Ramos (cell line): ENCODE measurements around the gene CFAP299.
"Not testable (repeated sequence)": the region's sequence is repeated elsewhere in the genome, so short reads cannot be mapped to it uniquely, and the experiment has no call there.

Experiments
- in situ Hi-C: fragments of 300-500 bp; cut with MboI; formaldehyde crosslinking; loops from one replicate; pipeline ENCODE4 v1.14.3; 2022; ENCODE audit warnings: low sequenced_read_pairs; ENCODE audit not compliant: unreplicated experiment

Gene CFAP299

GRCh38 chr4:80790152-80790551 is 454.6 kb downstream of the CFAP299 start:
- in situ Hi-C loops, result no loop called here

- in situ Hi-C loops, result not testable (repeated sequence)
Observed at GRCh38 chr4:80793660-80794059, 458.1 kb downstream of the CFAP299 start.

DNA sequence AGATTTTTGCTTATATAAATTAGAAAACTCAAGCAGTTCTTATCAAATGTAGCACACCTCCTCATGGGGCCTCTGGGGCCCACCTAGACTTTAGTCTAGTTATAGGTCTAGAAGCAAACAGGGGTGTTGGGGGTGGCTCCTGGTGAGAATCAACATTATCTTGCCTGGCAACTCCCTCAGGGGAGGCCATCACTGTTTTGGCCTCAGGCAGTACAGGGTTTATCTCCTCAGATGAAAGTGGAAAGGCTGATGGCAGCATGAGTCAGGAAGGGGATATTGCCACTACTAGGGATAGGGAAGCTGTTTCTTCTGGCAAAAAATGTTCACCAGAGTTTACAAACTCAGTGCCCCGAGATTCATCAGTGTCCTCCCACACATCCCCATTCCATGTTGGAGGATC is 462.6 kb downstream of the CFAP299 start:
- in situ Hi-C loops, result no loop called here

DNA sequence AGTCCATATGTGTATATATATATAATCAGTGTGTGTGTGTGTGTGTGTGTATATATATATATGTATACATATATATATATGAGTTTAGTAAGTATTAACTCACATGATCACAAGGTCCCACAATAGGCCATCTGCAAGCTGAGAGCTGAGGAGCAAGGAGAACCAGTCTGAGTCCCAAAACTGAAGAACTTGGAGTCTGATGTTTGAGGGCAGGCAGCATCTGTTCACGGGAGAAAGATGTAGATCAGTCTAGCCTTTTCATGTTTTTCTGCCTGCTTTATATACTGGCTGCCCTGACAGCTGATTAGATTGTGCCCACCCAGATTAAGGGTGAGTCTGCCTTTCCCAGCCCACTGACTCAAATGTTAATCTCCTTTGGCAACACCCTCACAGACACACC is 465.2 kb downstream of the CFAP299 start:
- in situ Hi-C loops, result not testable (repeated sequence)

- in situ Hi-C loops, result no loop called here
Observed at GRCh38 chr4:80803337-80803736, 467.8 kb downstream of the CFAP299 start.

GRCh38 chr4:80806472-80806871 is 470.9 kb downstream of the CFAP299 start:
- in situ Hi-C loops, result no loop called here

GRCh38 chr4:80809039-80809729 is 473.7 kb downstream of the CFAP299 start:
- in situ Hi-C loops, result no loop called here

- in situ Hi-C loops, result no loop called here
Observed at GRCh38 chr4:80811406-80811805, 475.9 kb downstream of the CFAP299 start.

- in situ Hi-C loops, result no loop called here
Observed at GRCh38 chr4:80812145-80812544, 476.6 kb downstream of the CFAP299 start.

GRCh38 chr4:80814266-80814665 is 478.7 kb downstream of the CFAP299 start:
- in situ Hi-C loops, result no loop called here

GRCh38 chr4:80831383-80832361 is 496.1 kb downstream of the CFAP299 start:
- in situ Hi-C loops, result no loop called here

- in situ Hi-C loops, result no loop called here
Observed at GRCh38 chr4:80839281-80839680, 503.8 kb downstream of the CFAP299 start.

- in situ Hi-C loops, result no loop called here
Observed at GRCh38 chr4:80839792-80840191, 504.3 kb downstream of the CFAP299 start.

DNA sequence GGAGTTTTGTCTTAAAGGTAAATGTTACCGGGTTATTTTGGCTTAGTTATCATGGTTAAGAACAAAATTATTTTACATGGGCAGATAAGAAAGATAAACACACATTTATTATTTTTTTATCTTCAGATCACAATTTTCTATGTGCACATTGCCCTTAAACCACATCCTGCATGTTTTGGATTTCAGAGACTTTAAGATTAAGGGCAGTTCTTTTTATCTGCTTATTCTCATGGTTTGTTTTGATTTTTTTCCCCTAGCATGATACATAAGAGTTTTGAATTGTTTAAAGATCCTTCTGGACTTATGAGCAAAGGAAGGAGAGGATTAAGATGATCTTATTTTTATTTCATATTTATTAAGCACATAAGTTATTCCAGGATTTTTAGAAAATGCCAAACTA is 504.9 kb downstream of the CFAP299 start:
- in situ Hi-C loops, result no loop called here

DNA sequence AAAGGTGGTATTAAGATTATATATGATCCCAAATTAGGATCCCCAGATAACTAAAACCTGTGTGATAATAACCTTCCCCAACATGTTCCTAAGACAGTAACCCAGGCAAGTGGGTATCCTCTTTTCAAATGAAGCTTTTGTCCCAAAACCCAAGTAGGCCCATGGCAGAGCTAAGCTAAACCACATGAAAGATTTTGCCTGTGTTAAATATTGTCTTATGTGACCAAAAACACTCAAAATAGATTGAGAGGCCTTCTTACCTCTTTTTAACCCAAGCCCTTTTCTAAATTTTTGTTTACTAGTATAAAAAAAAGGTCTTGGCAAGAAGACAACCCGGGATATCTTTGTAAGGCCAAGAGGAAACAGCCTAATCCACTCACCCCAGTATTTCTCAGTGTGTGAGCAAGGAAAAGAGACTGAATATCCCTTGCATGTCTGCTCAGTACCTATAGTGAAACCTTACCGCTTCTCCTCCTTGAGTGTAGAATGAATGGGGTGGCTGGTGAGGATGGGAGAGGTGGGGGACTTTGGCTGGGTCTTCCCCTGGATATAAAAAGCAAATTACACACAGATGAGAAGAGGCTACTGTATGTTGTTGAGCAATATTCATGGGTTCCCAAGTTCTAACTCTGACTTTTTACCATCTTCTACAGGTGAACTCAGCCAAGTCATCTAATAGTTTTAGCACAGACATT is 506.2 kb downstream of the CFAP299 start:
- in situ Hi-C loops, result no loop called here

DNA sequence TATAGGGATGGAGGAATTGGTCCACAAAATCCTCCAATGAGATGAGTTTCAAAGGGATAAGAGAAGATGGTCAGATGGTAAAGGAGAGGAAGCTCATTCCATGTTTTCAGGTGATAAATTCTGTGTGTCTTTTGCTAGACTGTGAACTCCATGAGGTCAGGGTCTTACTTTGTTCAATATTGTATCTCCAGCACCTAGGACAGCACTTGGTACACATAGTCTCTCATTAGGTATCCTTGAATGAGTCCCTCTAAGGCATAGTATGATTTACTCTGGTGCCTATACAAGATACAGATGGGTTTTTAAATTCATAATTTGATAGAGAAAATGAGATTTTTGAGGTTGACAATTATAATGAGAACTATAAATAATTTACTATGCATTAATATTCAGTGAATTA is 510.7 kb downstream of the CFAP299 start:
- in situ Hi-C loops, result no loop called here

GRCh38 chr4:80852061-80852460 is 516.5 kb downstream of the CFAP299 start:
- in situ Hi-C loops, result no loop called here

DNA sequence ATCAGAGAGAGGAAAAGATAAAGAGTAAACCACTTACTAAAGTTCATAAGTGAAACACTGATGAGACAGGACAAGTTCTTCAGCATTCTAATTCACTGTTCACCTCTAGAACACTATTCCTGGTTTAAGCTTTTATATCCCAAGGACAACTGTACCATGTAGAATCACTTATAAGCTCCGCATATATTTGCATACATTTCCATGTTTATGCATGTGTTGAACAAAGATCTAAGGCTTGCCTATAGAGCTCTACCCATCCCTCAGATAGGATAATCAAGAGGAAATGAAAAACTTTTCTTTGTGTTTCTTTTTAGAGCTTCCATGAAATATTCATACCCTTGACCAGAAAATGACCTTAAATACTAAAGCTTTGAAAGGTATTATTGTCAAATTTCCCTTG is 538.0 kb downstream of the CFAP299 start:
- in situ Hi-C loops, result no loop called here

GRCh38 chr4:80874979-80875378 is 539.4 kb downstream of the CFAP299 start:
- in situ Hi-C loops, result no loop called here

GRCh38 chr4:80875642-80876041 is 540.1 kb downstream of the CFAP299 start:
- in situ Hi-C loops, result no loop called here

DNA sequence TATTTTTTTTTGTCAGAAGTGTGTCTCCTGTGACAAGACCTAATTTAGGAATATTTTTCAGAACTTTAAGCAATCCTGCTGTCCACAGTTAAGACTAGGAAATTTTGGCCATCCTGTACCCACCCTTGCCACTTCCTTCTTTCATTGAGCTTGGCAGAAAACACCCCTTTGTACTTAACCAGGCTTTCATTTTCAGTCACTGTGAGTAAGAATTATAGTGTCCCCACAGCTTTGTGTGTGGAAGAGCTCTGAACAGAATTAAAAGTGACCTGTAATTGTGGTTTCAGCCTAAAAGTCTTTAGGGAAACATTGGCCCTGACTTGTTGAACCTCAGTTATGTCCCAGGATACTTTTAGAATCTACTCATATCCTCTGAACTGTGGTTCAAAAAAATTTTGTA is 541.3 kb downstream of the CFAP299 start:
- in situ Hi-C loops, result no loop called here
